ENCODE measurements around the gene ZMIZ1.

The ZMIZ1 gene

DNA sequence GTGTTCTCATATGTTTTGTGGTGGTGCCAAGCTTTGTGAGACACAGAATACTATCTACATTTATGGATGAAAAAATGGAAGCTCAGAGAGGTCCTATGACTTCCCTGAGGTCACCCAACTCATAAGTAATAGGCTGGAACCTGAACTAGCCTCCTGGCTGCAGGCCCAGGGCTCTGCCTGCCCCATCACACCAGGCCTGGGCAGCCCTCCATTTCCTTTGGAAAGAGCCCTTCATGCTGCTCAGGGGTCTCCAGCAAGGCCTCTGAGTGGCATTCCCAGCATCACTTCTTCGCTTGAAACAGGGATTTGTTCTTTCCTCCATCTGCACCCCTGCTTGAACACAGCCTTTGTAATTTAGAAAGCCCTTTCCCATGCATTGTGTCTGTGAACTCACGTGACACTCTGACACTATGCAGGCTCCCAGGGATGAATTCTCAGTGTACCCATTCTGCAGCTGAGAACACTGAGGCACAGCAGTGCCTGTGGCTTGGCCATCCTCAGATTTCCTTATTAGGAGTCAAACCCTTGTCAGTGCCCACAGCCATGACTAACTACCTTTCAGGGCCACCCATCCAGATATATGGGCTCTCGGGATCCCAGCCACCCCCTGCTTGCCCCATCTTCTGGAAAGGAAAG is 150.7 kb downstream of the ZMIZ1 start:
- no peak for DNase-seq

DNA sequence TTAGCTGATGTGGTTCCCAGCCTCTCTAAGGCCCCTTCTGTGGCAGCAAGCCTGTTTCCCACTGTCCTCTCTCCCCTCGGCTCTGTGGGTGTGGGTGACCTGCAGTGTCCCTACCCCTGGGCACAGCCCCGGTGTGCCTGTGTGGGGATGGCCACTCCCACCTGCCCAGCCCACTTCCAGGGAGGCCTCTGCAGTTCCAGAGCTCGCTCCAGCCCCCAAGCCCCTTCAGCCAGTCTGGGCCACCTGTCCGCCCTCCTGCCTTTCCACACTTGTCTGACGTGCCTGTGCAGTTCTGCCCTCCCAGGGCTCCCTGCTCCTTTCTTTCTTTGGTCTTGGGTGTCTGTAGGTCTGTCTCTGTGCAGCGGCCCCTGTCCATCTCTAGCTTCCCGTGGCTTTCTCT is 151.5 kb downstream of the ZMIZ1 start:
- no peak for DNase-seq

DNA sequence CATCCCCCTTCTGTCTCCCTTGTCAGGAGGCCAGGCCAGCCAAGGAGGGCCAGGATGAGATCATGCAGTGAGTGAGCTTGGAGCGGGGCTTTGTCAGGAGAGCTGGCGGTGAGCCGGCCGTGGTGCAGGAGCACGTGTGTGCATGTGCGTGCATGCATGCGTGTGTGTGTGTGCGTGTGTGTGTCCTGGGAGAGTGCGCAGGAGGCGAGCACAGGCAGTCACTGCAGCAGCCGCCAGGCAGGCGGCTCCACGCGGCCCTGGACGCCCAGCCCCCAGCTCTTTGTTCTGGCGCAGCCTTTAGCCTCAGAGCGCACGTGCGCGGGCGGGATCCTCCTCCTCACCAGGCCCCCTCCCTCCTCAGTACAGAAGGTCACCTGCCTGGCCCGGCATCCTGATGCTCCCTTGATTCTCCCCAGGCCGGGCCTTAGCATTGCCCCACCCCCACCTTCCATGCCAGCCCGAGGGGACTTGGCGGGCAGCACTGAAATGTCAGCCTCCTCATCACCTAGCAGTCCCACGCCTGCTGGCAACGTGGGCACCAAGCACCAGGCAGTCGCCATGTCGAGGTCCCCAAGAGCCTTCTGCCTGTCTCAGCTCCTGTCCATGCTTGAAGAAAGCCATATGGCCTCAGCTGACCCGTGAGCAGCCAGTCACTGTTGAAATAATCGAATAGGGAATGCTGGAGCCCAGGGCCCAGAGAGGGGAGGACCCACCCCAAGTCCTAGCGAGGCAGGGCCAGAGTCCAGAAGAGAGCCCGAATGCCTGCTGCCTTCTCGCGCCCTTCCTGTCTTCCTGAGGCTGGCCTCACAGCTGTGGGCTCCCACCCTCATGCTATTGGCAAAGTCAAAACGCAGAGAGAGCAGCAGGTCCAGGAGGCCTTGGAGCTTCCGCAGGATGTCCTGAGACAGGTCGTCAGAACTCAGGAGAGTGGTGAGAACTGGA is 152.6 kb downstream of the ZMIZ1 start:
- no peak for DNase-seq

DNA sequence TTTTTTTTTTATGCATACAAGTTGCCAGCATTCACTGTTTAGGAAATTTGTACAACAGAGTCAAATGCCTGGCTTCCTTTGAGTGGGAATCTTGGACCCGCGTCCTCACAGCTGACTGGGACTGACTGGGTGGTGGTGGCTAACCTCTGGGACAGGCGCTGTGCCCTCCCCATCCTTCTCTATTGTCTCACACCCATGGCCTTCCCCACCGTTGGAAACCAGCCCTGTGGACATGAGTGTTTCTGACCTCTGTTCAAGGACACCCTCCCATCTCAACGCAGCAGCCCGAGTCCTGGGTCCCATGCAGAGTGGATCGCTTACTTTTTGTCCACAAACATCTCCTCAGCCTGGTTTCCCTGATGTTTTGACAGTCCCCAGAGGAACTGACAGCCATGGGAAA is 153.4 kb downstream of the ZMIZ1 start:
- no peak for DNase-seq

DNA sequence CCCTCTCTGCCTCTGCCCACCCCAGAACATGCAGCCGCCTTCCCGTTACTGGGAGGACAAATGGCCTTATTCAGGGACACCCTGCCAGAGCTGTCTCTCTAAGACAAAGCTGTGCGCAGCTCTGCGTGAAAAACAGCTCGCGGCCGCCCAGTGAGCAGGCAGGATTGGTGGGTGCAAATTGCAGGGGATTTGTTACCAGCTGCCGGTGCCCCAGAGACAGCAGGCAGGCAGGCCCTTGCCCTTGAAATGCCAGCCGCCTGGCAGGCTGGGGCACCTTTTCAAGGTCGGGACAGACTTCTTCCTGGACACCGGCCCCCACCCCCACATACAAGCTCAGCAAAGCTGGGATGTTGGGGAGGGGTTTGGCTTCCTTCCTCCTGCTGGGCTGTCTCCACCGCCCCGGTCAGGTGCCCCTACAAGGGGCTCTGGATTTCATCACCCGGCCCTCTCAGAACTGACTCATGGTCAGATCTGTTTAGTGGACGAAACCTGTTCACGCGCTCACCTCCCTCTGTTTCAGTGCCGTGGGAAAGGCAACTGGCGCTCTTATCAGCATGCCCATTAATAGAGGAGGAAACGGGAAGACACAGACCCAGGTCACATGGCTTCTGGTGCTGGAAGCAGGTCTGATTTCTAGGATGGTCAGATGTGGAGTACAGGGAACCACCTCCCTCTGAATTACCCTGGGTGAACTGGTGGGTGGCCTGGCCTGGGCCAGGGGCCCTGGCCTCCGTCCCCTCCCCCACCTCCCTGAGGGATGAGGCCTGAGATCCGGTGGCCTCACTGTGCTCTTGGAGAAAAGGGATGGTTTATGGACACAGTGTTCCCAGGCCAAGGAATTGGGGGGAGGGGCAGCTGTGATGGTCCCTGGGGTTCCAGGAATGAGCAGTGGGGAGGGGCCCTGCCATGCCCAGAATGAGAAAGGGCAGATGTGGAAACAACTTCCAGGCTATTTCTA is 154.6 kb downstream of the ZMIZ1 start:
- no peak for DNase-seq

DNA sequence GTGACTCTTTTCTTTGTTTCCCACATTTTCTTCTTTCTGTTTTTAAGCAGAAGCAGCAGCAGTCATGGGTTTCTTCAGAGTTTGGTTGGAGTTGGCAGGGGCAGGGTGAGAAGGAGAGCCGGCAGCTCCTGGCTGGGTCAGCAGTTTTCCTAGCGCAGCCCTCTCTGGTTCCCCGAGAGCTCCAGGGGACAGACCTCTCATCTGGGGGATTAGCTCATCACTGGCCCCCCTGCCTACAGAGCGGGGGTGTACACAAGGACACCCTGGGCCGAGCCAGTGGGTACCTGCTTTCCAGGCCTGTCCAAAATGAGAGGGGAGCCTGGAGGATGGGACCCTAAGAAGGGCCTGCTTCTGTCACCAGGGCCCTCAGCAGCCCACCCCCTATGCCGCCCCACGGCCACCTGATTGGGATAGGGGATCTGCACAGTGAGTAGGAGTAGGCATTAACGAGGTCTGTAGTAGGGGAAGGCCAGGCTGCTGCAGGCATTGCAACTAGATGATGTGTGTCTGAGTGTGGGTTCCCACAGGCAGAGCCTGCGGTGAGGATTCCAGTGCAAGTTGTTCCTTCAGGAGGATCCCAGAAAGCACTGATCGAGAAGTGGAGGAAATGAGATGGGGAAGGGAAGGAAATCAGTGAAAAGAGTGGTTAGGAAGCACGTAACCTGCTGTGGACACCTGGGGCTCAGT is 155.6 kb downstream of the ZMIZ1 start:
- DNase-seq, result no peak

DNA sequence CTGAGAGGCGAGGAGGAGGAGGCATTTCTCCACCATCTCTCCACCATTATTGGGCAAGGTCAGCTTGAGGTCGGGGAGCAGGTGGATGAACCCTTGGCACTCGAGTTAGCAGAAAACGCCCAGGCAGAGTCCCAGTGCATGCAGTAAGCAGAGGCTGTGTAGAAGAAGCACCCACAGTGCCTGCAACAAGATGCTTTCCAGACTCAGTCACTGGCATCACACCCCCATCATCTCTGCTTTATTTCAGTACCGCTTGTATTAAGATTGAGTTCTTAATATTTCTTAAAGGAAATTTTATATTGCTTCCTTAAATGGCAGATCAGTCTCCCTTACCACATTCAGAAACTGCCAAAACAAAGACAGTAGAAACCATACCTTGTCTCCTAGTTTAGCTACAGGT is 156.2 kb downstream of the ZMIZ1 start:
- no peak for DNase-seq

DNA sequence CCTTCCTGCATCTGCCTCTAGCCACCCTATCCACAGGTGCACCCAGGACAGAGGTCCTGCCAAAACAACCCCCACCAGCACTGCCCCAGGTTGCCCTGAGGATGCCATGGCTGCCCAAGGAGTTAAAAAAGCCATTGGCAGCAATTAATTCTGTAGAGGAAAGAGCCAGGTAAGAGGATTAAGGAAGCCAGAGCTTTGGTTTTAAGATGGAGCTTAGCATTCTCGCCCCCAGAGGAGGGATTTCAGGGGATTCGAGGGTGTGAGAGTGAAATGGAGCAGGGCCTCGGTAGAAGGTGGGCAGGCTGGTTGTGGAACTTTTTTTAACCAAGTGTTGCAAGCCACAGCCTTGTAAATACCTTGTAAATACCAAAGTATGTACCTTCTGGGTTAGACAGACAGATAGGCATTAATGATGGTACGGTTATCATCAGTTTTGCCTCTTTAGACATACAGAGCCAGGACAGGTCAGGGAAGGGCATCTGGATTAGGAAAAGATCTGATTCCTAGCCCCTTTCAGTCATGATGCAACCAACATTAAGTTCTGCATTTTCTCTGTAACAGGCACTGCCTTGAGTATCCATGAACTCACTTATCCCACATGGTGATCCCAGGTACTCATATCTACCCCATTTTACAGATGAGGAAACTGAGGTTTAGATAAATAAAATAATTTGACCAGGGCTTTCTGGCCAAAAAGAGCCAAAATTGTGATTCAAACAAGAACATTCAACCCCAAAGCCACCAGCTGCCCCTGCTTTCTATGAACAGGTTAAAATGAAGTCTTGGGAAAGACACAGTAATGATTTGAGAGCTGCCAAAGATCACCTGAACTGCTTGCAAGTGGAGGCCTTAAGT is 157.9 kb downstream of the ZMIZ1 start:
- DNase-seq, result no peak

DNA sequence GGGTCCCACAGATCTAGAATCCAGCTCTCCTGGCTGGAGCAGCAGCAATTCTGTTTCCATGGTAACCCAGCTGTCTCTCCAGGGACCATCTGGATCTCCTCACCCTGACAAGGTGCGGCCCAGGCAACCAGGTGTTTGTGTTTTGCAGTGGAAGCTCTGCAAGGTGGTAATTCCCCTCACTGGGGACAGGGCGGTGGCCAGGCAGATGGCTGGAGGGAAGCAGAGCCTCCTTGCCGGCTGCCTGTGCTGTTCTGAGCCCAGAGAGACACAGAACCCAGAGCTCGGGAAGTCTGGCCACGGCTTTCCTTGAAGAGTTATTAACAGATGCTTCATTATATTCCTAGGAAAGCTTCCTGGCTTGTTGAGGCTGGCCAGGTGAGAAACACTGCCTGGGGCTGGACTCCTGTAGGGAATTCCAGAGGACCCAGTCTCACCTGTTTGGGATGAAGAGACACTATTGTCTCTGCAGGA is 160.3 kb downstream of the ZMIZ1 start:
- no peak for DNase-seq

DNA sequence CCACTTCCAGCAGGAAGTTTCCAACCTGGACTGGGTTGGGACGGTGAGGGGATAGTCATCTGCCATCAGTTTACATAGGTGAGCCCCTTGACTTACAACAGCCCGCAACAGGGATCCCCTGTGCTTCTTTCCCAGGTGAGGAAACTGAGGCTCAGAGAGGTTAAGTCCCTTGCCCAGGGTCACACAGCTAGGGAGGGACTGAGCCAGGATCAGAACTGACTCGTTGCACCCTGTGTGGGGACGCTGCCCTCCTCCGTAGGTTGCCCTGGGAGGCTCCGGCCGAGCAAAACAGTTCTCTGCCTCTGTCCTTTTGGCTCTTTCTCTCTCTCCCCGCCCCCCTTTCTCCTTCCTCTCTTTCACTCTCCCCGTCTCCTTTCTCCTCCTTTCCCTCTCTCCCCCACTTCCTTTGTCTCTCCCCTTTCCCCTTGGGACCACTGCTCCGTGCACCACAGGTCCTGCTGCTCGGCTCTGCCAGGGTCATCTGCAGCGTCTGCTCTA is 161.1 kb downstream of the ZMIZ1 start:
- DNase-seq, result no peak

DNA sequence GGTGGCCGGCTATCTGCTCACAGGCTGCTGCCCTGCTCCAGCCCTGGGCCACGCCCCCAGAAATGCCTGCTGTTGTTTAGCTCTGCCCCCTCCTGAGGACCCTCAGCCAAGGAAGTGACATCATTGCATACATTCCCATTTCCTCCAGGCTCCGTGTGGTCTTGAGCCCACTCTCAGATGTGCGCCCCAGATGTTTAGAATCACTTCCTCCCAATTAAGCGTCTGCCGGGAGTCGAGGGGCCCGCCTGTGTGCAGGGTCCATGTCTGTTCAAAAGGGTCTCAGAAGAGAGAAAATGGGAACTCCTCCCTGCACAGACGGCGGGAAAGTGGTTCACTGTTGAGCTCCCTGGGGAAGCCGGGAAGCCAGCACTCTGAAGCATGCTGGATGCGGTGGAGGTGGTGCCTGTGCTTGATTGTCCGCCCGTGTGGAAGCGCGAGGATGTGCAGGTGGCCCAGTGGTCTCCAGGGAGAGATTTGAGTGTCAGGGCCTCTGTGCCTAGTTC is 161.6 kb downstream of the ZMIZ1 start:
- DNase-seq, result no peak

DNA sequence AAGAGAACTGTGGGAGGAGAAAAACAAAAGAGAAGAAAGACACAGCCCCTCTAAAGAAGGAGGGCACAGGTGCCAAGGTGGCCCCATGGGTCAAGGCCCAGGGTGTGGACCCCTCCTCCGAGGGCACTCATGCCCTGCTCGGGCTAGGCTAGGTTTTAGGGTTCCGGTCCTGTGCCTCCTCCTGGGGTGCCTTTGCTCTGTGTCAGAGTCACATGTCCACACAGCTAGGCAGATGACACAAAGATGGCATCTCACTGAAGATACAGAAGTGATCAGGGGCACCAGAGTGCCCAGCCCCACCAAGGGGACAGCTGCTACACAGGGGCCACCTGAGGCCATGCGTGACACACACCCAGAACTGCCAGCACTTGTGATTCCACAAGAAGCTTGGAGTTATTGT is 162.1 kb downstream of the ZMIZ1 start:
- DNase-seq, result no peak

DNA sequence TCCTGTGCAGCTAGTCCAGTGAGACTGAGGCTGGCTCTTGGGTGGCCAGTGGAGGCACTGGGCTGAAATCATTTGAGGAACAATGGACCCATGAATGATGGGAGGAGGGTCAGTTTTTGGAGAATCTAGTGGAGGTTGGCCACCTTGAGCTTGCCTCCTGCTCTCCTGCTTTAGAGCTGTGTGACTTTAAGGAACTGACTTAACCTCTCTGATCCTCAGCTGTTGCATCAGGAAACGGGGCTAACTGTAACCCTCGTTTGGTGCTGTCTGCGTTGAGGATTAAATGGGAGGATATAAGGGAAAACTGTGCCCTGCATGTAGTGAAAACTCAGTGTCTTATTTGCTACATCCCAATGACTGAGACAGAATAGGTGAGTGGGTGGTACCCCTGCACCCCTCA is 163.1 kb downstream of the ZMIZ1 start:
- DNase-seq, result no peak

DNA sequence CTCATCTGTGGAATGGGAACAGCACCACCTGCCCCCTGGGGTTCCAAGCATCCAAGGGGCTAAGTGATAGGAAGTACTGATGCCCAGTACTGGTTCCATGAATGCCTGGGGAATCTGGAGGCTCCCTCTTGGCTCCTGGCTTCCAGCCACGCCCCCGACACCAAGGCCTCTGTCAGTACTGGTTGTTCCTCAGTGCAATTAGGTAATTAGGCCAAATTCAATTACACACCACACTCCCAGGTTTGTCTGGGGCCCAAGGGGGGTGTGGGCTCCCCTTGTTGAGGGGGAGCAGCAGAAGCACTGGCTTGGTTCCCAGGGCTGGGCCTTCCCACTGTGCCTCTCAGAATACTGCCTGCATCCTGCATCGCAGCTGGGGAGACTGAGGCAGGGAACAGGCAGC is 164.1 kb downstream of the ZMIZ1 start:
- DNase-seq, result no peak

DNA sequence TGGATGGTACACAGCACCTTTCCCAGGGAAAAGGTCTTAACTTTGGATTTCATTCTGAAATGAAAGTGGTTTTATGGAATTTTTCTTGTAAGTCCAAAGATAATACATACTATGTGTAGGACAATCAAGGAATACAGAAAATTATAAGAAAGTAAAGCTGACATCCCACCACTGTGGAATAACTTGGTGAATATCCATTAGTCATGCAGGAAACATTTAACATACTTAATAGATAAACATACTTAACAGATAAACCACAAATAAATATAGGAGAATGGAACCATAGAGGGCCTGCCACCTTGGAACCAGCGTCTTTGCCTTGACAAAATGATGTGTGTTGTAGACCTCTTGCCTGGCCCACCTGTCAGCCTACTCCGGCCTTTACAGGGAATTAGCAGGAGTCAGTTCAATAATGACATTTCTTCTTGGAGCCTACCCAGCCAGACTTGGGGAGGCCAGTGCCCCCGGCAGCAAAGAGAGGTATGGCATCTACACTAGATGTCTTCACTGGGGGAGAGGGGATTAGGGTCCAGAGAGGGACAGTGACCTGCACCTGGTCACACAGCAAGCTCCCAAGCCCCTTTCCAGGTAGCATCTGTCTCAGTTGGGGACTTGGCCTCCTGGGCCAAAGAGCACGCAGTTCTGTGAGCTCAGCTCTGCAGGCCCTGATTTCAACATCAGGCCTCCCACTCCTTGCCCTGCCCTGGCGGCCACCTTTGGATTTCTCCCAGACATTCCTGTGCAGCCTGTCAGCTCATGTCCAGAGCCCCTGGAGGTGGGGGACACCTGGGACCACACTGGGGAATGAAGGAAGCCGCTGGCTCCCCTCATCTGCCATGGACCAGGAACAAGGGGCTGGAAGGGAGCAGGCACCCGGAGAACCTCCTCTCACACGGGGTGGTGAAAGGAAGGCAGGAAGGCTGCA is 165.9 kb downstream of the ZMIZ1 start:
- no peak for DNase-seq

DNA sequence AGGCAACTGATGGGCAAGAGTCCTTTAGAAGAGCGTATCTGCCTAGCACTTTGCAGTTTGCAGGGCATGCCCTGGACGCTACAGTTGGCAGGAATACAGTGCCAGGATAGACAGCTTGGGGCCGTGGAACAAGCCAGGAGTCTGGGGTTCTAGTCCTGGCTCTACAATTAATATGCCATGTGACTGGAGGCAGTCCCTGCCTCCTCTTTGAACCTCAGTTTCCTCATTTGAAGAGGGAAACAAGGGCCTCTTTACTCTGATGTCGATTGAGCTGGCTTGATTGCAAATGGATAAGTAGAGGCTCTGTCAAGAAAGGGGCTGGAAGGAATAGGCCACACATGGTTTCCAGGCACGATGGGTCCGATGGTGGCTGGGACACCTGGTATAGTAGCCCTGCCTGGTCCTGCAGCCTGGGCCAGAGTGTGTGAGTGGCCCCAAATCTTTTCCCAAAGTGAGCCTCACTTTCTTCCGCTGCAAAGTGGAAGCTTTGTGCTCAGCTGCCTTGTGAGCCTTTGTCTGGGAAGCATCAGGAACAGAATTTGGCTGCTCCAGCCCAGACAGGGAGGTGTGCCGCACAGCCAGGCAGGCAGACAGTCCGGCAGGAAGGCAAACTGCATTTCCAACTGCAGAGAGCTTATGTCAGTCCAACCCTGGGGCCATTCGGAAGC is 167.1 kb downstream of the ZMIZ1 start:
- DNase-seq, result no peak

DNA sequence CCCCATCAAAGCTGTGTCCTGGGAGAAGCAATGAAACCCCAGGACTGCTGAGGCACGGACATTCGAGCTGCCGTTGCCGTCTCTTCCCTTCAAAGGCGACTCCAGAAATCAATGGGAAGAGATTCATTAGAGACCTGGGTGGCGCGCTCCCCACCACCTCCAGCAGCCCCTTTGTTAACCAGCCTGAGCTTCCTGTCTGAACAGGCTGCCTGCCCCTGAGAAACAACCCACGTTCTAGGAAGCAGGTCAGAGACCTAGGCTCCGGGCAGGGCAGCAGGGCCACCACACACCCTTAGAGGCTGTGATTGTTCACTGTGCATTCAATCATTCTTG is 167.6 kb downstream of the ZMIZ1 start:
- no peak for DNase-seq

DNA sequence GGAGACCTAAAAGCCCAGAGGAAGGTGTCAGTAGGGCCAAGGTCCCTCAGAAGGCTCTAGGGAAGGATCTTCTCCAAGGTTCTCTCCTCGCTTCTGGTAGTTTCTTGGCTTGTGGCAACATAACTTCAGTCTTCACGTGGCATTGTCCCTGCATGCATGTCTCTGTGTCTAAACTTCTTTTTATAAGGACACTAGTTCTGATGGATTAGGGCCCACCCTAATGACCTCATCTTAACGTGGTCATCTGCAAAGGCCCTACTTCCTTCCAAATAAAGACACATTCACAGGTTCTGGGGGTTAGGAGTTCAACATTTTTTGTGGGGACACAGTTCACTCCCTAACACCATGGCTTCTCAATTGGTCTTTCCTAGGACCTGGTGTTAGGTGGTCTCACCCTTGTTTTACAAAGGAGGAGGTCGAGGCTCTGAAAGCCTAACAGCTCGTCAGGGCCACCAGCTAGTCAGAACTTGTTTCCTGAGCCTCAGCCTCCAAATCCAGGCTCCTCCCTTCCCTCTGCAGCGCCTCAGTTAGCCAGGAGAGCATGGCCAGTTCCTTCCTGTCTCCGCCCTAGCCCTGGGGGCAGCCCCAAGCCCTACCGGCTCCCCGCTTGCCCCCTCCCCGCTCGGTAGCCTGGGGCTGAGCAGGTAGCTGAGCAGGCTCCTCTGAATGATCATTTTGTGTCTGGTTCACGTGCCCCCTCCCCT is 168.8 kb downstream of the ZMIZ1 start:
- no peak for DNase-seq

DNA sequence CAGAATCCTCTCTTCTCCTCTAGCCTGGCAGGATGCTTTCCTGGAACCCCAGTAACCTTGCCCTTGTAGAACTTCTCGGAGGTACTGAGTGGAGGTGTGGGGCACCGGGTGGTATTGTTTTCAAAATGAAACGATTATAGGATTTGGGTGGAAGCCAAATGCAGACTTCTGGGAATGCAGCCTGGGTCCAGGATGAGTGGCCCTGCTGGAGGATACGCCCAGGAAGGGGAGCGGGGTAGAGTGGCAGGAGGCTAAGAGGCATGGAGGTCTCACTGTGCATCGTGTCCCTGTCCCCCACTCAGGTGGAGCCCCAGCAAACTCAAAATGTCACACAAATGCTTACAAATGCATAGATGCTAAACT is 169.4 kb downstream of the ZMIZ1 start:
- DNase-seq, result no peak

All from CD4-positive, alpha-beta T cell treated with Interleukin-21 for 1 hour (primary cell).